Measurements from ENCODE around the gene ERCC6L2.

ERCC6L2 gene

GRCh38 chr9:95936579-95937075 is 61.1 kb downstream of the ERCC6L2 start (continued):
- no peak for TF ChIP-seq CSRNP3 (CRISPR knock-in tag; IDR thresholded peaks at IDR 0.05)
- TF ChIP-seq CREB5 (CRISPR knock-in tag; IDR thresholded peaks at IDR 0.05; ENCODE audit: low read depth), result no peak
- no peak for TF ChIP-seq TCF4 (CRISPR knock-in tag; IDR thresholded peaks at IDR 0.05; ENCODE audit: borderline replicate concordance)
- no peak for TF ChIP-seq CSDC2 (CRISPR knock-in tag; IDR thresholded peaks at IDR 0.05)

- no peak for TF ChIP-seq ZFP30 (CRISPR knock-in tag; IDR thresholded peaks at IDR 0.05)
- no peak for TF ChIP-seq CSRNP3 (CRISPR knock-in tag; IDR thresholded peaks at IDR 0.05)
- no peak for TF ChIP-seq TSHZ2 (CRISPR knock-in tag; IDR thresholded peaks at IDR 0.05)
- TF ChIP-seq POU6F1 (CRISPR knock-in tag; IDR thresholded peaks at IDR 0.05; ENCODE audit: borderline replicate concordance, low read depth), result no peak
- TF ChIP-seq ZNF565 (CRISPR knock-in tag; conservative IDR thresholded peaks at IDR 0.05; ENCODE audit: low read depth), result no peak
- no peak for TF ChIP-seq TCF4 (CRISPR knock-in tag; IDR thresholded peaks at IDR 0.05; ENCODE audit: borderline replicate concordance)
- TF ChIP-seq SNAI2 (CRISPR knock-in tag; IDR thresholded peaks at IDR 0.05), result no peak
- no peak for TF ChIP-seq ARNTL (CRISPR knock-in tag; IDR thresholded peaks at IDR 0.05; ENCODE audit: borderline replicate concordance, low read depth)
- TF ChIP-seq CREB5 (CRISPR knock-in tag; IDR thresholded peaks at IDR 0.05; ENCODE audit: low read depth), result no peak
- TF ChIP-seq ESRRG (CRISPR knock-in tag; IDR thresholded peaks at IDR 0.05), result no peak
- TF ChIP-seq BACH2 (CRISPR knock-in tag; IDR thresholded peaks at IDR 0.05; ENCODE audit: borderline replicate concordance), result no peak
- no peak for TF ChIP-seq ZNF70 (CRISPR knock-in tag; IDR thresholded peaks at IDR 0.05)
- no peak for TF ChIP-seq ZFP3 (CRISPR knock-in tag; IDR thresholded peaks at IDR 0.05)
- no peak for TF ChIP-seq OSR1 (CRISPR knock-in tag; IDR thresholded peaks at IDR 0.05)
- no peak for TF ChIP-seq PATZ1 (CRISPR knock-in tag; IDR thresholded peaks at IDR 0.05; ENCODE audit: borderline replicate concordance)
- no peak for TF ChIP-seq TOX (CRISPR knock-in tag; IDR thresholded peaks at IDR 0.05; ENCODE audit: borderline replicate concordance)
- TF ChIP-seq RARB (CRISPR knock-in tag; IDR thresholded peaks at IDR 0.05), result no peak
- TF ChIP-seq ISL1 (CRISPR knock-in tag; IDR thresholded peaks at IDR 0.05), result no peak
- no peak for TF ChIP-seq ZNF8 (CRISPR knock-in tag; IDR thresholded peaks at IDR 0.05)
- no peak for ATAC-seq
Observed at GRCh38 chr9:95937131-95937530, 61.6 kb downstream of the ERCC6L2 start.
